Calu3 (cell line): ENCODE data around the gene PRKAA1. TPM values are rescaled to one million over a fixed set of nuclear protein-coding genes. Genes with fewer than 3 reads are reported as not detected.

Experiments
- BruUV-seq: library from RNA; stranded (reverse); fragments of 400-500 nt; replicated peaks from 2 replicates; lab custom pipeline; 2021; lab: Mats Ljungman, UMichigan
- CTCF ChIA-PET: fragments of 300-600 bp; sonication (Branson Sonifier 250); formaldehyde crosslinking; loops from one replicate; lab custom pipeline; 2022; ENCODE audit warnings: antibody characterized with exemption; lab: Charles Lee
- DNase-seq: peaks from one replicate; pipeline ENCODE4 v3.0.0; 2022
- H3K27ac Mint-ChIP-seq: one replicate; pipeline ENCODE4 v1.8.0; 2022; ENCODE audit warnings: mixed read lengths; ENCODE audit not compliant: unreplicated experiment
- H3K27me3 Mint-ChIP-seq: one replicate; pipeline ENCODE4 v1.8.0; 2022; ENCODE audit warnings: mixed read lengths; ENCODE audit not compliant: unreplicated experiment
- H3K36me3 Mint-ChIP-seq: one replicate; pipeline ENCODE4 v1.8.0; 2022; ENCODE audit warnings: mild to moderate bottlenecking, moderate library complexity, mixed read lengths; ENCODE audit not compliant: insufficient read depth, unreplicated experiment
- H3K4me1 Mint-ChIP-seq: one replicate; pipeline ENCODE4 v1.8.0; 2022; ENCODE audit warnings: mild to moderate bottlenecking, low read depth, mixed read lengths; ENCODE audit not compliant: unreplicated experiment
- H3K4me3 Mint-ChIP-seq: one replicate; pipeline ENCODE4 v1.8.0; 2022; ENCODE audit warnings: mild to moderate bottlenecking, low read depth, moderate library complexity, mixed read lengths; ENCODE audit not compliant: unreplicated experiment
- H3K9me3 Mint-ChIP-seq: one replicate; pipeline ENCODE4 v1.8.0; 2022; ENCODE audit warnings: low read depth, mixed read lengths; ENCODE audit not compliant: unreplicated experiment
- CTCF ChIP-seq: fragments of 200-600 bp; IDR thresholded peaks from one replicate; pipeline ENCODE4 v1.8.0; 2022; ENCODE audit warnings: antibody characterized with exemption; ENCODE audit not compliant: unreplicated experiment
- intact Hi-C: fragments of 100-400 bp; cut with micrococcal nuclease; formaldehyde crosslinking; loops from one replicate; pipeline ENCODE4 v1.10.0; 2022; ENCODE audit not compliant: unreplicated experiment
- total RNA-seq: library from RNA; stranded (reverse); gene quantifications from 2 replicates; pipeline ENCODE4 v1.2.3, GENCODE V29; 2022

The PRKAA1 gene
- total RNA-seq, 1 experiment from 2014 or later, result 118 TPM

- CTCF ChIA-PET, result no interaction called here
- H3K4me3 Mint-ChIP-seq, result no peak overlapping the region
- H3K27ac Mint-ChIP-seq, result no peak overlapping the region
- TF ChIP-seq CTCF, result no peak
- intact Hi-C loops, result no loop called here
- H3K27me3 Mint-ChIP-seq, result no peaks in the 10 kb centered on the region
- peaks cover 53% of the 10 kb centered on the region for H3K4me1 Mint-ChIP-seq
- DNase-seq, result no peak
- BruUV-seq, result no TSS peak
- H3K36me3 Mint-ChIP-seq, result peaks cover 31% of the 10 kb centered on the region
- H3K9me3 Mint-ChIP-seq, result no peaks in the 10 kb centered on the region
Observed at GRCh38 chr5:40780199-40780598, 18.0 kb downstream of the PRKAA1 start.

- intact Hi-C loops, result loop anchor here (5.0 kb wide), 1 partner anchor 63 kb away; the partner anchor contains the start of gene CARD6
- H3K36me3 Mint-ChIP-seq, result peaks cover 31% of the 10 kb centered on the region
- TF ChIP-seq CTCF, result no peak
- no peak overlapping the region for H3K4me3 Mint-ChIP-seq
- H3K27me3 Mint-ChIP-seq, result no peaks in the 10 kb centered on the region
- H3K4me1 Mint-ChIP-seq, result peaks cover 53% of the 10 kb centered on the region
- no peak for DNase-seq
- no peaks in the 10 kb centered on the region for H3K9me3 Mint-ChIP-seq
- no peak overlapping the region for H3K27ac Mint-ChIP-seq
- BruUV-seq, result no TSS peak
- CTCF ChIA-PET, result no interaction called here
Observed at GRCh38 chr5:40779561-40779960, 18.6 kb downstream of the PRKAA1 start.

- DNase-seq, result no peak
- CTCF ChIA-PET, result no interaction called here
- Mint-ChIP-seq H3K4me3 (no peak overlapping the region), H3K27me3 (no peaks in the 10 kb centered on the region), H3K9me3 (no peaks in the 10 kb centered on the region), H3K36me3 (peaks cover 25% of the 10 kb centered on the region), H3K4me1 (peaks cover 43% of the 10 kb centered on the region), H3K27ac (no peak overlapping the region)
- intact Hi-C loops, result loop anchor here (5.0 kb wide), 1 partner anchor 64 kb away; the partner anchor contains the start of gene CARD6
- no peak for TF ChIP-seq CTCF
- no TSS peak for BruUV-seq
Observed at GRCh38 chr5:40778133-40778532, 20.0 kb downstream of the PRKAA1 start.

GRCh38 chr5:40776658-40776977 lies 21.6 kb downstream of the PRKAA1 start:
- BruUV-seq, result no TSS peak
- no peak for DNase-seq
- CTCF ChIA-PET, result interaction anchor here (0.6 kb wide), 1 partner anchor 87 kb away, joined by 3 read pairs; no protein-coding TSS in a partner anchor
- intact Hi-C loops, result loop anchor here (1.0 to 5.0 kb wide), 2 partner anchors 8 to 66 kb away; partner anchors contain the start of gene CARD6
- Mint-ChIP-seq H3K27ac (peak overlapping the region; percentile 63), H3K9me3 (no peaks in the 10 kb centered on the region), H3K27me3 (no peaks in the 10 kb centered on the region), H3K4me1 (peaks cover 33% of the 10 kb centered on the region), H3K4me3 (peak overlapping the region; percentile 48), H3K36me3 (peaks cover 25% of the 10 kb centered on the region)
- no peak for TF ChIP-seq CTCF
